HepG2 (cell line): ENCODE data around the gene ZSWIM6. TPM values are rescaled to one million over a fixed set of nuclear protein-coding genes. Genes with fewer than 3 reads are reported as not detected.

Source experiments
- ATAC-seq: fragments of 200-7000 bp; cut with Tn5 transposase; 3 replicates; pipeline ENCODE4 v1.9.1; 2020; ENCODE audit warnings: mild to moderate bottlenecking, moderate library complexity
- BruUV-seq: library from RNA; stranded (reverse); fragments of 400-500 nt; replicated peaks from 2 replicates; lab custom pipeline; 2021; lab: Mats Ljungman, UMichigan
- CTCF ChIA-PET: fragments of 300-600 bp; formaldehyde crosslinking; extraction: SDS; loops from one replicate; lab custom pipeline; 2021; ENCODE audit warnings: low total read pairs, inconsistent platforms, low intra/inter-chr PET ratio; lab: Yijun Ruan, JAX
- POLR2A ChIA-PET: fragments of 350-600 bp; sonication (Branson Sonifier 250); formaldehyde crosslinking; loops from one replicate; lab custom pipeline; 2020; ENCODE audit warnings: antibody characterized with exemption, inconsistent platforms; lab: Yijun Ruan, JAX
- DNase-seq: peaks from one replicate; pipeline ENCODE4 v3.0.0-alpha.2; 2015; ENCODE audit warnings: low spot score
- FAIRE-seq: peaks from 3 replicates; lab custom pipeline; 2011; peaks lifted over from hg19 to GRCh38; lab: Jason Lieb, UNC
- H2AFZ ChIP-seq: one replicate; pipeline ENCODE4 v1.6.1; 2011; ENCODE audit warnings: low read length, inconsistent platforms
- H3K27ac ChIP-seq: fragments of 300-600 bp; 3 replicates; pipeline ENCODE4 v1.8.0; 2011; ENCODE audit warnings: mixed run types, mild to moderate bottlenecking, mixed read lengths, low read length, inconsistent platforms; ENCODE audit not compliant: insufficient read depth; ENCODE audit errors: extremely low read length
- H3K27me3 ChIP-seq, 2 experiments: fragments of 200-600 bp in 1 of 2; 2 replicates in 1 of 2; 3 replicates in 1 of 2; pipeline versions ENCODE4 v1.6.0 to v1.8.0; 2011; ENCODE audit warnings: low read length in 2 of 2, mild to moderate bottlenecking in 2 of 2, moderate library complexity in 2 of 2, inconsistent platforms in 1 of 2; ENCODE audit not compliant: insufficient read depth in 2 of 2, control insufficient read depth in 1 of 2
- H3K36me3 ChIP-seq, 2 experiments: fragments of 200-600 bp in 1 of 2; replicated peaks in 1 of 2; 2 replicates in 1 of 2; 3 replicates in 1 of 2; pipeline versions ENCODE4 v1.5.1 to v1.8.0; 2011; ENCODE audit warnings: low read length in 2 of 2, inconsistent platforms in 1 of 2; ENCODE audit not compliant: insufficient read depth in 2 of 2, control insufficient read depth in 1 of 2
- H3K4me1 ChIP-seq: 2 replicates; pipeline ENCODE4 v1.5.1; 2012; ENCODE audit warnings: low read length, inconsistent platforms; ENCODE audit not compliant: insufficient read depth
- H3K4me2 ChIP-seq: 2 replicates; pipeline ENCODE4 v1.6.0; 2011; ENCODE audit warnings: low read depth, low read length, inconsistent platforms
- H3K4me3 ChIP-seq, 3 experiments: fragments of 200-600 bp in 1 of 3; sonication (generic), shearing (Covaris generic) in 1 of 3; replicated peaks in 1 of 3; 2 replicates each; pipeline ENCODE4 v1.5.1; 2011 to 2016; ENCODE audit warnings: low read length in 3 of 3, inconsistent platforms in 2 of 3, low read depth in 2 of 3, mild to moderate bottlenecking in 2 of 3, control low read depth in 1 of 3, mixed read lengths in 1 of 3; ENCODE audit not compliant: insufficient read depth in 1 of 3
- H3K79me2 ChIP-seq: one replicate; pipeline ENCODE4 v1.6.1; 2011; ENCODE audit warnings: low read length, inconsistent platforms; ENCODE audit not compliant: insufficient read depth
- H3K9ac ChIP-seq: 2 replicates; pipeline ENCODE4 v1.6.0; 2011; ENCODE audit warnings: mild to moderate bottlenecking, low read depth, low read length, inconsistent platforms; ENCODE audit not compliant: insufficient read depth
- H3K9me3 ChIP-seq: 2 replicates; pipeline ENCODE4 v1.5.1; 2012; ENCODE audit warnings: mild to moderate bottlenecking, low read length
- H4K20me1 ChIP-seq: 2 replicates; pipeline ENCODE4 v1.6.0; 2011; ENCODE audit warnings: inconsistent platforms, mild to moderate bottlenecking, low read length, moderate library complexity; ENCODE audit not compliant: insufficient read depth
- HCFC1 ChIP-seq: fragments of 150-350 bp; IDR thresholded peaks from 2 replicates; pipeline ENCODE4 v1.6.1; 2014; ENCODE audit warnings: low read depth, low read length
- HMG20A ChIP-seq: IDR thresholded peaks from 2 replicates; pipeline ENCODE4 v1.6.1; 2016; ENCODE audit warnings: borderline replicate concordance
- KDM3A ChIP-seq: IDR thresholded peaks from 2 replicates; pipeline ENCODE4 v1.6.1; 2018; ENCODE audit warnings: low read depth, missing compliant biosample characterization
- TCF7 ChIP-seq: sonication (generic); IDR thresholded peaks from 2 replicates; pipeline ENCODE4 v1.6.1; 2016; ENCODE audit warnings: antibody characterized with exemption, low read depth
- ZEB1 ChIP-seq: IDR thresholded peaks from 2 replicates; pipeline ENCODE4 v1.6.1; 2012; ENCODE audit warnings: mild to moderate bottlenecking, low read depth, inconsistent platforms; ENCODE audit not compliant: insufficient replicate concordance
- ZNF275 ChIP-seq: sonication (generic); formaldehyde crosslinking; IDR thresholded peaks from 2 replicates; pipeline ENCODE4 v1.8.0; 2022; ENCODE audit warnings: missing genetic modification reagents, mild to moderate bottlenecking, inconsistent platforms, borderline replicate concordance
- ZNF350 ChIP-seq: sonication (generic); formaldehyde crosslinking; IDR thresholded peaks from 2 replicates; pipeline ENCODE4 v1.4.0; 2020; ENCODE audit warnings: mild to moderate bottlenecking, low read depth, missing genetic modification reagents, borderline replicate concordance
- WGBS: methylation state at CpG from one replicate; pipeline ENCODE4 v1.1.6; 2017; ENCODE audit warnings: low lambda C conversion rate; 5-methylcytosine and 5-hydroxymethylcytosine counted together
- in situ Hi-C: cut with HindIII; loops from 2 replicates; pipeline ENCODE4 v1.10.0; 2017; ENCODE audit warnings: low pct_unique_long_range_greater_than_20kb; ENCODE audit not compliant: extremely low pct_ligation_motif_present
- intact Hi-C: fragments of 100-400 bp; cut with micrococcal nuclease; formaldehyde crosslinking; loops from one replicate; pipeline ENCODE4 v1.10.0; 2022; ENCODE audit not compliant: unreplicated experiment
- polyA plus RNA-seq, 8 experiments: library from polyadenylated mRNA; depleted of rRNA in 3 of 8; stranded (reverse) in 7 of 8; unstranded in 1 of 8; fragments of >200 nt; fragmentation: Illumina TruSeq in 4 of 8; extraction: Trizol in 4 of 8; gene quantifications; 2 replicates each; pipeline versions ENCODE4 v1.2.1 to v1.2.3, GENCODE V29; 2011 to 2016; ENCODE audit warnings: low read depth in 4 of 8, missing spikeins in 1 of 8, mixed read lengths in 1 of 8; ENCODE audit not compliant: insufficient read depth in 1 of 8
- total RNA-seq, 5 experiments: library from RNA; depleted of rRNA; stranded (reverse); fragments of >200 nt; fragmentation: Illumina TruSeq; extraction: Trizol; gene quantifications; 2 replicates each; pipeline ENCODE4 v1.2.3, GENCODE V29; 2016; ENCODE audit warnings: low read depth in 1 of 5

Gene ZSWIM6
- total and polyA plus RNA-seq, 2 of the 13 experiments (the other 11 are each of a cell fraction or from before 2014, with no cell fraction given): 0.82 to 1.9 TPM

GRCh38 chr5:61318376-61318775, 13.7 kb upstream of the ZSWIM6 start:
- H3K79me2 ChIP-seq: no peaks in the 10 kb centered on the region
- peaks cover 0 to 4% of the 10 kb centered on the region in 2 experiments; a peak in 1 of 5 replicates for H3K27me3 ChIP-seq
- H3K4me3 ChIP-seq: no peak overlapping the region
- H3K4me1 ChIP-seq: peaks cover 4% of the 10 kb centered on the region; the same call in 1 of the 2 replicates
- ATAC-seq (no peak), DNase-seq (no peak), FAIRE-seq (no peak)
- H3K4me2 ChIP-seq: no peak overlapping the region
- no peaks in the 10 kb centered on the region for H3K36me3 ChIP-seq
- TF ChIP-seq TCF7 (no peak), HMG20A (CRISPR knock-in tag) (no peak), ZEB1 (no peak), ZNF350 (CRISPR knock-in tag) (no peak), KDM3A (CRISPR knock-in tag) (no peak), HCFC1 (no peak), ZNF275 (CRISPR knock-in tag) (no peak)
- intact Hi-C loops (no loop called here), in situ Hi-C loops (no loop called here)
- 23% methylated on average over 3 of the region's 3 CpGs for WGBS
- ChIA-PET CTCF (no interaction called here), POLR2A (no interaction called here)
- H4K20me1 ChIP-seq: no peaks in the 10 kb centered on the region
- H2AFZ ChIP-seq: no peak overlapping the region
- no peak overlapping the region for H3K27ac ChIP-seq
- no peak overlapping the region for H3K9ac ChIP-seq
- H3K9me3 ChIP-seq: no peaks in the 10 kb centered on the region
- no TSS peak for BruUV-seq
